MCF 10A (cell line): ENCODE measurements around the gene SH3PXD2B. TPM values are rescaled to one million over a fixed set of nuclear protein-coding genes. Genes with fewer than 3 reads are reported as not detected.
"Not testable (repeated sequence)": the region's sequence is repeated elsewhere in the genome, so short reads cannot be mapped to it uniquely, and the experiment has no call there.

Experiments
- BruUV-seq: library from RNA; stranded (reverse); fragments of 400-500 nt; replicated peaks from 2 replicates; lab custom pipeline; 2021; lab: Mats Ljungman, UMichigan
- CTCF ChIA-PET: fragments of 300-600 bp; sonication (Branson Sonifier 250); formaldehyde crosslinking; extraction: SDS; loops from one replicate; lab custom pipeline; 2021; ENCODE audit warnings: antibody characterized with exemption, inconsistent platforms; lab: Yijun Ruan, JAX
- POLR2A ChIA-PET: fragments of 300-600, 350-650 bp; sonication (Branson Sonifier 250); formaldehyde crosslinking; extraction: SDS; loops from one replicate; lab custom pipeline; 2020; ENCODE audit warnings: antibody characterized with exemption, inconsistent platforms; lab: Yijun Ruan, JAX
- DNase-seq: peaks from one replicate; pipeline ENCODE4 v3.0.0-alpha.2; 2018; ENCODE audit not compliant: unreplicated experiment
- H3K27ac Mint-ChIP-seq: one replicate; pipeline ENCODE4 v1.8.0; 2022; ENCODE audit warnings: mild to moderate bottlenecking, low read depth, mixed read lengths; ENCODE audit not compliant: unreplicated experiment
- H3K27me3 Mint-ChIP-seq: one replicate; pipeline ENCODE4 v1.8.0; 2022; ENCODE audit warnings: mixed read lengths; ENCODE audit not compliant: insufficient read depth, unreplicated experiment
- H3K36me3 Mint-ChIP-seq: one replicate; pipeline ENCODE4 v1.8.0; 2022; ENCODE audit warnings: mild to moderate bottlenecking, moderate library complexity, mixed read lengths; ENCODE audit not compliant: insufficient read depth, unreplicated experiment
- H3K4me1 Mint-ChIP-seq: one replicate; pipeline ENCODE4 v1.8.0; 2022; ENCODE audit warnings: mixed read lengths; ENCODE audit not compliant: insufficient read depth, unreplicated experiment
- H3K4me3 Mint-ChIP-seq: one replicate; pipeline ENCODE4 v1.8.0; 2022; ENCODE audit warnings: mild to moderate bottlenecking, moderate library complexity, mixed read lengths; ENCODE audit not compliant: unreplicated experiment
- H3K9me3 Mint-ChIP-seq: one replicate; pipeline ENCODE4 v1.8.0; 2022; ENCODE audit warnings: mixed read lengths; ENCODE audit not compliant: unreplicated experiment
- CTCF ChIP-seq: fragments of 200-600 bp; IDR thresholded peaks from one replicate; pipeline ENCODE4 v1.8.0; 2022; ENCODE audit warnings: antibody characterized with exemption, mild to moderate bottlenecking; ENCODE audit not compliant: unreplicated experiment
- intact Hi-C: fragments of 100-400 bp; cut with micrococcal nuclease; formaldehyde crosslinking; loops from 2 replicates; pipeline ENCODE4 v1.14.1; 2022
- total RNA-seq: library from RNA; stranded (reverse); gene quantifications from 2 replicates; pipeline ENCODE4 v1.2.3, GENCODE V29; 2022

Gene SH3PXD2B
- total RNA-seq, 1 experiment from 2014 or later = 34.1 TPM

DNA sequence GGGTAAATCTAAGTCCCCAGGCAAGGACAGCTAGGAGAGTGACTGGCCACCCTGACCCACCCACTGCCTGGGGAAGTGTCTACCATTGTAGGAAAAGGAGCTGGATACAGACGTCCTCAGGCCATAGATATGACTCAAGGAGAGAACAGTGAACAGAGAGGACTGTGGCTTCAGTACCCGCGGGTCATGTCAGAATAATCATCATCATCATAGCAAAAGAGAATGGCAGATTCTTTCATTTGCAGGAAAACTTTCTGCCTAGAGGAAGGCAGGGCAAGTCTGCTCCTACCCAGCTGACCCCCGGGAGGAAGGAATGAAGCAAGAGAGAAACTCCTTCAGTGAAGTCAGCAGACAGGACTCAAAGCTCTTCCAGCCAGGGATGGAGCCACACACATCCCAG lies 118.6 kb downstream of the SH3PXD2B start:
- no peak for TF ChIP-seq CTCF
- ChIA-PET CTCF (interaction anchor here (0.9 to 1.0 kb wide), 2 partner anchors 13 to 360 kb away, joined by 3 read pairs; no protein-coding TSS in a partner anchor), POLR2A (interaction anchor here (1.1 kb wide), 1 partner anchor 17 kb away, joined by 4 read pairs; no protein-coding TSS in a partner anchor)
- no peaks in the 10 kb centered on the region for H3K4me1 Mint-ChIP-seq
- no peaks in the 10 kb centered on the region for H3K27me3 Mint-ChIP-seq
- H3K4me3 Mint-ChIP-seq = no peak overlapping the region
- peaks cover 35% of the 10 kb centered on the region for H3K36me3 Mint-ChIP-seq
- intact Hi-C loops = no loop called here
- DNase-seq = no peak
- BruUV-seq = no TSS peak
- no peaks in the 10 kb centered on the region for H3K9me3 Mint-ChIP-seq
- H3K27ac Mint-ChIP-seq = no peak overlapping the region

DNA sequence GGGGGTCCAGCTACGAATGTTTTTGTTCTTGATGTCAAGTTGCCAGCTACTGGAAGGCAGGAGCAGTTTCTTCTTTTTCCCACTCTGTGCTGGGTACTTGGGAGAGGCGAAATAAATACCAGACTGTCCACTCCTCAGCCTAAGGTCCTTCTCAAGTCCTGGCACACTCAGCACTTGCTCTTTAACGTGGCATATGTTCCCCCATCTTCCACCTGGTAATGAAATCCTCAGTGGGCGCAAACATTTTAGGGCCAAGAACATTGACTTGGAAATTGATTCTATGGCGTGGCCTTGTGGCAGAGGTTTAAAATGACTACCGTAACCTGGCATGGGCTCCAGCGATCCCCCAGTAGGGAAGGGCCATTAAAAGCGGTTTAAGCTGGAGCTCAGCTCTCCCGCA lies 119.7 kb downstream of the SH3PXD2B start:
- no peaks in the 10 kb centered on the region for H3K4me1 Mint-ChIP-seq
- POLR2A ChIA-PET = interaction anchor here (0.6 to 0.7 kb wide), 2 partner anchors 122 to 148 kb away, joined by 3 read pairs; no protein-coding TSS in a partner anchor
- no peak for TF ChIP-seq CTCF
- DNase-seq = no peak
- H3K9me3 Mint-ChIP-seq = no peaks in the 10 kb centered on the region
- no TSS peak for BruUV-seq
- H3K4me3 Mint-ChIP-seq = no peak overlapping the region
- CTCF ChIA-PET = interaction anchor here (1.7 to 2.3 kb wide), 2 partner anchors 12 to 16 kb away, joined by 3 to 5 read pairs; no protein-coding TSS in a partner anchor
- no peaks in the 10 kb centered on the region for H3K27me3 Mint-ChIP-seq
- intact Hi-C loops = no loop called here
- H3K36me3 Mint-ChIP-seq = peaks cover 24% of the 10 kb centered on the region
- no peak overlapping the region for H3K27ac Mint-ChIP-seq

- DNase-seq = no peak
- no peaks in the 10 kb centered on the region for H3K9me3 Mint-ChIP-seq
- no TSS peak for BruUV-seq
- no peak overlapping the region for H3K4me3 Mint-ChIP-seq
- ChIA-PET POLR2A (interaction anchor here (0.6 kb wide), 1 partner anchor 123 kb away, joined by 3 read pairs; no protein-coding TSS in a partner anchor), CTCF (interaction anchor here (0.7 to 2.3 kb wide), 3 partner anchors 9 to 16 kb away, joined by 3 to 5 read pairs (median 3); no protein-coding TSS in a partner anchor)
- H3K27me3 Mint-ChIP-seq = no peaks in the 10 kb centered on the region
- peaks cover 22% of the 10 kb centered on the region for H3K36me3 Mint-ChIP-seq
- no peaks in the 10 kb centered on the region for H3K4me1 Mint-ChIP-seq
- intact Hi-C loops = no loop called here
- no peak overlapping the region for H3K27ac Mint-ChIP-seq
- no peak for TF ChIP-seq CTCF
These were observed 120.1 kb downstream of the SH3PXD2B start for GRCh38 chr5:172334196-172334595.

DNA sequence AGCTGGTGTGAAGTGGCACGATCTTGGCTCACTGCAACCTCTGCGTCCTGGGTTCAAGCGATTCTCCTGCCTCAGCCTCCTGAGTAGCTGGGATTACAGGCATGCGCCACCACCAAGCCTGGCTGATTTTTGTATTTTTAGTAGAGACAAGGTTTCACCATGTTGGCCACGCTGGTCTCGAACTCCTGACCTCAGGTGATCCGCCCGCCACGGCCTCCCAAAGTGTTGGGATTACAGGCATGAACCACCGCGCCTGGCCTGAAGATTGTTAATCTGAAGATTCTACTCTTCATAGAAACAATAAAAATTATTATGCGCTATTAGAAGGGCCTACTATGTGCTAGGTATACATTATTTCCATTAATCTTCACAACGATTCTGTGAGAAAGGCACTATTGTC lies 127.4 kb downstream of the SH3PXD2B start:
- DNase-seq, intact Hi-C loops, CTCF ChIA-PET, H3K27me3 Mint-ChIP-seq, BruUV-seq, H3K36me3 Mint-ChIP-seq, H3K27ac Mint-ChIP-seq, H3K9me3 Mint-ChIP-seq, H3K4me3 Mint-ChIP-seq, H3K4me1 Mint-ChIP-seq: not testable (repeated sequence)
- POLR2A ChIA-PET = interaction anchor here (0.6 kb wide), 1 partner anchor 23 kb away, joined by 3 read pairs; no protein-coding TSS in a partner anchor
